ENCODE measurements around the gene ACAA1. TPM values are rescaled to one million over a fixed set of nuclear protein-coding genes. Genes with fewer than 3 reads are reported as not detected.

ACAA1 gene
- total RNA-seq, 1 experiment from 2014 or later: 52.0 TPM

DNA sequence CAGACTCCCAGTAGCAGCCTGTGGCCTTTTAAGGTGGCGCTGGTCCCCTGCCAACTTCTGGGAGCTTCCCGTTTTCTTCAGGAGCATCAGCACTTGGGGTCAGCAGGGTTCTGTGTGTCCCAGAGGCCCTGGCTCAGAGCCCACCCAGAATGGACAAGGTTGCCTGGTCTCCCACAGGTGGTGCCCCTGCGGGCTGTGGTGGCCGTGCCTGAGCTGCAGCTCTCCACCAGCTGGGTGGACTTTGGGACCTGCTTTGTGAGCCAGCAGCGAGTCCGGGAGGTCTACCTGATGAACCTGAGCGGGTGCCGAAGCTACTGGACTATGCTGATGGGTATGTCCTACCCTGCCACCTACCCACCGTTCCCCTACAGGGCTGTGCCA lies 15.5 kb downstream of the ACAA1 start:
- ChIA-PET CTCF (no interaction called here), POLR2A (no interaction called here)
- DNase-seq (ENCODE audit: low read depth, low spot score) (no peak), ATAC-seq (no peak)
- in situ Hi-C loops (cut with HindIII; ENCODE audit: low pct_unique_long_range_greater_than_20kb, low sequenced_read_pairs): no loop called here
- no peaks in the 10 kb centered on the region; the same call in none of the 2 replicates for H3K36me3 ChIP-seq (ENCODE audit: control insufficient read depth, insufficient read depth, low read length)
- no peaks in the 10 kb centered on the region for H3K9me3 ChIP-seq (ENCODE audit: control insufficient read depth, insufficient read depth, low read depth, low read length)
- H3K27ac ChIP-seq (ENCODE audit: low read length): no peak overlapping the region
- H3K4me1 ChIP-seq (ENCODE audit: control insufficient read depth, insufficient read depth, low read length): no peaks in the 10 kb centered on the region
- TF ChIP-seq POLR2AphosphoS5 (IDR thresholded peaks at IDR 0.05; ENCODE audit: low read depth, low read length): no peak
- no peak for TF ChIP-seq SIN3A (IDR thresholded peaks at IDR 0.05; ENCODE audit: borderline replicate concordance, insufficient read depth, low read depth, low read length)
- TF ChIP-seq, protein P1, sequence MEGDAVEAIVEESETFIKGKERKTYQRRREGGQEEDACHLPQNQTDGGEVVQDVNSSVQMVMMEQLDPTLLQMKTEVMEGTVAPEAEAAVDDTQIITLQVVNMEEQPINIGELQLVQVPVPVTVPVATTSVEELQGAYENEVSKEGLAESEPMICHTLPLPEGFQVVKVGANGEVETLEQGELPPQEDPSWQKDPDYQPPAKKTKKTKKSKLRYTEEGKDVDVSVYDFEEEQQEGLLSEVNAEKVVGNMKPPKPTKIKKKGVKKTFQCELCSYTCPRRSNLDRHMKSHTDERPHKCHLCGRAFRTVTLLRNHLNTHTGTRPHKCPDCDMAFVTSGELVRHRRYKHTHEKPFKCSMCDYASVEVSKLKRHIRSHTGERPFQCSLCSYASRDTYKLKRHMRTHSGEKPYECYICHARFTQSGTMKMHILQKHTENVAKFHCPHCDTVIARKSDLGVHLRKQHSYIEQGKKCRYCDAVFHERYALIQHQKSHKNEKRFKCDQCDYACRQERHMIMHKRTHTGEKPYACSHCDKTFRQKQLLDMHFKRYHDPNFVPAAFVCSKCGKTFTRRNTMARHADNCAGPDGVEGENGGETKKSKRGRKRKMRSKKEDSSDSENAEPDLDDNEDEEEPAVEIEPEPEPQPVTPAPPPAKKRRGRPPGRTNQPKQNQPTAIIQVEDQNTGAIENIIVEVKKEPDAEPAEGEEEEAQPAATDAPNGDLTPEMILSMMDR (IDR thresholded peaks at IDR 0.05): no peak
- TF ChIP-seq TCF7L2 (IDR thresholded peaks at IDR 0.05; ENCODE audit: low read depth, low read length): no peak
- TF ChIP-seq, protein P2, sequence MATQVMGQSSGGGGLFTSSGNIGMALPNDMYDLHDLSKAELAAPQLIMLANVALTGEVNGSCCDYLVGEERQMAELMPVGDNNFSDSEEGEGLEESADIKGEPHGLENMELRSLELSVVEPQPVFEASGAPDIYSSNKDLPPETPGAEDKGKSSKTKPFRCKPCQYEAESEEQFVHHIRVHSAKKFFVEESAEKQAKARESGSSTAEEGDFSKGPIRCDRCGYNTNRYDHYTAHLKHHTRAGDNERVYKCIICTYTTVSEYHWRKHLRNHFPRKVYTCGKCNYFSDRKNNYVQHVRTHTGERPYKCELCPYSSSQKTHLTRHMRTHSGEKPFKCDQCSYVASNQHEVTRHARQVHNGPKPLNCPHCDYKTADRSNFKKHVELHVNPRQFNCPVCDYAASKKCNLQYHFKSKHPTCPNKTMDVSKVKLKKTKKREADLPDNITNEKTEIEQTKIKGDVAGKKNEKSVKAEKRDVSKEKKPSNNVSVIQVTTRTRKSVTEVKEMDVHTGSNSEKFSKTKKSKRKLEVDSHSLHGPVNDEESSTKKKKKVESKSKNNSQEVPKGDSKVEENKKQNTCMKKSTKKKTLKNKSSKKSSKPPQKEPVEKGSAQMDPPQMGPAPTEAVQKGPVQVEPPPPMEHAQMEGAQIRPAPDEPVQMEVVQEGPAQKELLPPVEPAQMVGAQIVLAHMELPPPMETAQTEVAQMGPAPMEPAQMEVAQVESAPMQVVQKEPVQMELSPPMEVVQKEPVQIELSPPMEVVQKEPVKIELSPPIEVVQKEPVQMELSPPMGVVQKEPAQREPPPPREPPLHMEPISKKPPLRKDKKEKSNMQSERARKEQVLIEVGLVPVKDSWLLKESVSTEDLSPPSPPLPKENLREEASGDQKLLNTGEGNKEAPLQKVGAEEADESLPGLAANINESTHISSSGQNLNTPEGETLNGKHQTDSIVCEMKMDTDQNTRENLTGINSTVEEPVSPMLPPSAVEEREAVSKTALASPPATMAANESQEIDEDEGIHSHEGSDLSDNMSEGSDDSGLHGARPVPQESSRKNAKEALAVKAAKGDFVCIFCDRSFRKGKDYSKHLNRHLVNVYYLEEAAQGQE (IDR thresholded peaks at IDR 0.05; ENCODE audit: insufficient read depth in 1 of 2, low read depth in 2 of 2, low read length in 1 of 2): no peak
- no peak overlapping the region for H3K4me3 ChIP-seq (ENCODE audit: low read depth in 2 of 2, low read length in 2 of 2)
- H3K27me3 ChIP-seq (ENCODE audit: control insufficient read depth, insufficient read depth, low read length): no peaks in the 10 kb centered on the region
- no TSS peak for BruUV-seq (replicated peaks)
- intact Hi-C loops (cut with micrococcal nuclease; ENCODE audit: unreplicated experiment): no loop called here

DNA sequence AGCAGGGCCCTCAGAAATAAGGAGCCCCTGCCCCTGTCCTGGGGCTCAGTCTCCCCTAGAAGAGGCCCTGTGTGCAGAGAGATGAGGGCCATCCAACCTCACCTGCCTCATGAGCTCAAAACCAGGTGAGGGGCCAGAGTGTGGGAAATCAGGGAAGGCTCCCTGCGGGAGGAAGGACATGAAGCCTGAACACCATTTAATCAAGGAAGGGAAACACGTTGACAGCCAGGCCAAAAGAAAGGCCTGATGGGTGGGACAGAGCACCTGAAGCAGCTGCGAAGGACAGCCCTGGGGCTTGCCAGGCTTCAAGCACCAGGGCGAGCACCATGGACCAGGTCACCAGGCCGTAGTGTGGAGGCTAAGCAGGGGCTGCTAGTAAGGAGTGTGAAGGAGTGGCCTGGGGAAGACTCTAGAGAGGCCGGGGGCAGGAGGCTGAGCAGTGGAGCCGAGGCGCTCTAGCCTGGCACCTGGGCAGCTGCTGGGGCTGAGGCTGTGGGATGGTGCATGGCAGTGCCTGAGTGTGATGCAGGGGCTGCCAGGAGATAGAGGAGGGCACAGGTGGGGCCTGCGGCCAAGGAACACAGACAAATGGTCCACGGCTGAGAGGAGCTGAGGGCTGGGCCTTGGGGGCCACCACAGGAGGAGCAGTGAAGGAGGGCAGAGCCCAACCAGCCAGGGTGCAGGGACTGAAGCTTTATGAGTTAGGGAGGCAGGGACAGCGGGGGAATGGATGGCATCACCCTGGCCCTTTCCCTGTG lies 16.1 kb downstream of the ACAA1 start:
- no TSS peak for BruUV-seq (replicated peaks)
- H3K4me1 ChIP-seq (ENCODE audit: control insufficient read depth, insufficient read depth, low read length): no peaks in the 10 kb centered on the region
- in situ Hi-C loops (cut with HindIII; ENCODE audit: low pct_unique_long_range_greater_than_20kb, low sequenced_read_pairs): no loop called here
- H3K27ac ChIP-seq (ENCODE audit: low read length): no peak overlapping the region
- ChIA-PET POLR2A (no interaction called here), CTCF (no interaction called here)
- no peaks in the 10 kb centered on the region; the same call in none of the 2 replicates for H3K36me3 ChIP-seq (ENCODE audit: control insufficient read depth, insufficient read depth, low read length)
- no peak overlapping the region for H3K4me3 ChIP-seq (ENCODE audit: low read depth in 2 of 2, low read length in 2 of 2)
- TF ChIP-seq, protein P1 (IDR thresholded peaks at IDR 0.05): no peak
- intact Hi-C loops (cut with micrococcal nuclease; ENCODE audit: unreplicated experiment): no loop called here
- no peak for ATAC-seq
- H3K27me3 ChIP-seq (ENCODE audit: control insufficient read depth, insufficient read depth, low read length): no peaks in the 10 kb centered on the region
- DNase-seq (ENCODE audit: low read depth, low spot score): no peak
- no peaks in the 10 kb centered on the region for H3K9me3 ChIP-seq (ENCODE audit: control insufficient read depth, insufficient read depth, low read depth, low read length)
